Limb (tissue), 2 donors: Measurements from ENCODE around the gene FOLR1.
A peak's percentile ranks its signal among the peaks of the same experiment; 100 is the strongest.

Experiments
- DNase-seq, 2 donors: peaks; one replicate each; pipeline ENCODE4 v3.0.0-alpha.2; 2016; ENCODE audit errors: extremely low spot score in 2 of 2

FOLR1 gene

DNA sequence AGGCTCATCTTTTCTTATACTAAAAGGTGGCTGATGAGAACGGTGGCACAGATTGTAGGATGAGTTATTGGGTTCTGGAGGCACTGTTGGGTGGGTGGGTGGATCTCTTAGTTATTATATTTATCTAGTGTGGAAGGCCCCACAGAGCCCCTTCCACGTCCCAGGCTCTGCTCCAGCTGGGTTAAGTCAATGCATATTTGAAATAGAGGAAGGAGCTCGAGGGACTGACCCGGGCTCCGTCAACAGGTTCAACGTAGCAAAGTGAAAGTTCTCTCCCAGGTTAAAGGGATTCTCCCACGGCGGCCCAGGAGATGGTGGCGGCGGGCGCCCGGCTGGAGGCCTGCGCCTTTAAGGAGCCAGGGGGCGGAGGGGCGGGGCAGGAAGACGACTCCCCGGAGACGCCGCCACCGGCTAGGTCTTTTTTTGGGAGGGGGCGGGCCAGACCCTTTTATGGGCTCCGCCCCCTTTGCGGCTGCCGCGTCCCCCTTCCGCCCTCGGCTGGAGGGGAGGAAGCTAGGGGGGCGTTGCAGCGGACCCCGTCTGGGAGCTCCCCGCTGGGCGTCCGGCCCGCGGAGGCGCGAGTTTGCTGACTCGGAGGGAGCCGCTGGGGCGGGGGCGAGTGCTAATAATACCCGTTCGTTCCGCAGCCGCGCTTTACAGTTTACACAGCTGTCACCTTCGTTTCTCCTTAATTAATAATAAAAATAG lies 31.1 kb downstream of the FOLR1 start:
- DNase-seq = peak; percentile 94

DNA sequence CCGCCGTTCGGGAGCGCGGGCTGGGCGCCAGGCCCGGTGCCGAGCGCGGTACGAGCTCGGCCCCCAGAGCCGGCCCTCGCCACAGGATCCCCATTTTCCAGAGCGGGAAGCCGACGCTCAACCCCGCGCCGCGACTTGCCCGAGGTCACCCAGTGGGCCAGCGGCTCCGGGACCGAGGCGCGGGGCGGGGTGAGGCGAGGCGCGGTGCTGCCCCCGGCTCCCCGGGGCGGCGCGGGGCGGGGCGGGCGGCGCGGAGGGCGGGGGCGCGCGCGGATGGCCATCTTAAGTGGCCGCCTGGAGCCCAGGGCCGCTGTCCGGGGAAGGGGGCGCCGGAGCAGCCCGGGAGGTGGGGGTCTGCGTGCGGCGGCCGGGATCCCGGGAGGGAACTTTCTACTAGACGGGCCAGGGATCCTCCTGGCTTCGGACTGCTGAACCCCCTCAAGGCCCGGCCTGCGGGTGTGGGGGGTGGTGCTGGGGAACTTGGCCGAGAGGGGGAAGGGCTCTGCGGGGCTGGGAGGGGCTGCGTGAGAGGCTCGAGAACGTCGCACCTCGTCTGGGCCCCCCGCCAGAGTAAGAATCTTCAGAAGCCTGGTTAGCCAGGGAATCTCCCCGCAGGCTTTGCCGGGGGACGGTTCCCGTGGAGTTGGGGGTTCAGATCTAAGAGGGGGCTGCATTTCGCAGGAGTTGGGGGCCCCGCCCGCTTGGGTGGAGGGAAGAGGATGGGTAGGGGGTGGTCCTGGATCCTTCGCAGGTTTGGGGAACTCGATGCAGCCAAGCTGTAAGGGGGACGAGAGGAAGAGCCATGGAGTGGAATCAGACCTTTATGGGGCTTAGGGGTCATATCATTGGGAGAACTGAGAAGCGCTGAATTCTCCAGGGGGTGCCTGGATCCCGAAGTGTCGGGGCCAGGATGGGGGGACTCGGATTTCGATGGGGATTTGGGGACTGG lies 31.9 kb downstream of the FOLR1 start:
- DNase-seq = peak; percentile 67 to 88

DNA sequence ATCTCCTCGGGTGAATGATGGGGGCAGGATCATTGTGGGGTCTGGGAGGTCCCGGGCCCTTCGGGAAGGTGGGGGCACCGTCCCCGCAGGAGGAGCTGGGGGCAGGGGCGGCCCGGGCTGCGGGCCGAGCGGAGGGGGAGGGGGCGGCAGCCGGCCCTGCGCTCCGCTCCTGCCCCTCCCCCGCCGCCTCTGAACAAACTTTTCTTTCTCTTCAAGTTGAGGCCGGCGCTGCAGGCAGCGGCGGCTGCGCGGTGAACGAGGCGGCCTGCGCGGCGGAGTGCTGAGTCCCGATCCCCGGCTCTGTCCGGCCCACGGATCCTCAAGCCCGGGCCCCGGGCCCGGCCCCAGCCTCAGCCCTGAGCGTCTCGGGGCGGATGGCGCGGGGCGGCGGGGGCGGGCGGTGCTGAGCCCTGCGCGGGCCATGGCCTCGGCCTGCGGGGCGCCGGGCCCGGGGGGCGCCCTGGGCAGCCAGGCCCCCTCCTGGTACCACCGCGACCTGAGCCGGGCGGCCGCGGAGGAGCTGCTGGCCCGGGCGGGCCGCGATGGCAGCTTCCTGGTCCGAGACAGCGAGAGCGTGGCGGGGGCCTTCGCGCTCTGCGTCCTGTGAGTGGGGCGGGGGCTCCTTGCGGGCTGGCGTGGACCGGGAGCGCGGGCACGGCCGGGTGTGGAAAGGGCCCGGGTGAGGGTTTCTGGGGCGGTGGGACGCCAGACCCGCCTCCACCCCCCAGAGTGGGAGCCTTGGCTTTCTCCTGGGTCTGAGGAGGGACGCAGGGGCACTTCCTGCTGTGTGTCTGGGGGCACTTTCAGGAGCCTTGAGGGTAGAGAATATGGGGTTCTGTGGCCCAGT lies 32.8 kb downstream of the FOLR1 start, which contains the start of gene INPPL1:
Gene INPPL1, plus strand, starts transcription at position 204 of the 847 bp plus-strand sequence. Its CDS starts 218 bp downstream, at position 422.
- peak in 1 of 2 donors; percentile 78 for DNase-seq

DNA sequence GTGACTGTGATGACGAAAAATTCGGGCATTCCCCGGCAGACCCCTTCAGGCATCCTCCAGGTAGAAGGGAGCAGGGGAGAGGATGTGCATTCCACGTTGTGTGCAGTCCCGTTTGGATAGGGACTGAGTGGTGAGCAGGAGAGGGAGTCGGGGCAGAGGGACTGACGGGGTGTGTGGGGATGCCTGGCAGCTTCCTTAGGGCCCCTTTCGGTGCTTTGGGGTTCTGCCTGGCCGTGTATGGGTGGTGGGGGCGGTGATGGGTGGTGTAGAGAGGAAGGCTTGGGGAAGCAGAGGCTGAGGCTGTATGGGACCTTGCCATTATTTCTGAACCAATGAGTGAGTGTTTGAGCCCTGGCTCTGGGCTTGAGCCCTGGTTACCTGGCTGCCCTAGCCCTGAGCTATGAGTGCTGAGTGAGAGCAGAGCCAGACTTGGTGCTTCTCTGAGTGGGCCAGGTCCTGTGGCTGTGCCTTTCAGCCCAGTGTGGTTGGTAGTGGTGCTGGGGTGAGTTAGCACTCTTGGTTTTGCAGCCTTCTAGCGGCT lies 33.5 kb downstream of the FOLR1 start:
- no peak for DNase-seq

DNA sequence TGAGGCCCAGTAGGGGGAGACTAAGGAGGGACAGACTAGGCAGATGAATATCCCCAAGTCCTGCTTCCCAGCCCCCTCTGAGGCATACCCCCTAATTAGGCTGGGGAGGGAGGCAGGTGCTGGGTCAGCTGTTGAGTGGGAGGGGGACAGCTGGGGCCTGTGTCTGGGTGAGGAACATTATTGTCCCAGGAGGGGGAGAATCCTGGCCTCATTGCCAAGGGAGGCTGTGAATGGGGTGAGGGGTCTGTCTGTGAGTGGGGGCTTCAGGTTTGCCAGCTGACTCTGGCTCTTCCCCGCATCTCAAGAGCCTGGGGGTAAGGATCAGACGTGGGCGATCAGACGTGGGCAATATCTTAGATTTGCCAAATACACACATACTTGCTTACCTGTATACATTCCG lies 34.8 kb downstream of the FOLR1 start:
- peak in 1 of 2 donors; percentile 48 for DNase-seq

DNA sequence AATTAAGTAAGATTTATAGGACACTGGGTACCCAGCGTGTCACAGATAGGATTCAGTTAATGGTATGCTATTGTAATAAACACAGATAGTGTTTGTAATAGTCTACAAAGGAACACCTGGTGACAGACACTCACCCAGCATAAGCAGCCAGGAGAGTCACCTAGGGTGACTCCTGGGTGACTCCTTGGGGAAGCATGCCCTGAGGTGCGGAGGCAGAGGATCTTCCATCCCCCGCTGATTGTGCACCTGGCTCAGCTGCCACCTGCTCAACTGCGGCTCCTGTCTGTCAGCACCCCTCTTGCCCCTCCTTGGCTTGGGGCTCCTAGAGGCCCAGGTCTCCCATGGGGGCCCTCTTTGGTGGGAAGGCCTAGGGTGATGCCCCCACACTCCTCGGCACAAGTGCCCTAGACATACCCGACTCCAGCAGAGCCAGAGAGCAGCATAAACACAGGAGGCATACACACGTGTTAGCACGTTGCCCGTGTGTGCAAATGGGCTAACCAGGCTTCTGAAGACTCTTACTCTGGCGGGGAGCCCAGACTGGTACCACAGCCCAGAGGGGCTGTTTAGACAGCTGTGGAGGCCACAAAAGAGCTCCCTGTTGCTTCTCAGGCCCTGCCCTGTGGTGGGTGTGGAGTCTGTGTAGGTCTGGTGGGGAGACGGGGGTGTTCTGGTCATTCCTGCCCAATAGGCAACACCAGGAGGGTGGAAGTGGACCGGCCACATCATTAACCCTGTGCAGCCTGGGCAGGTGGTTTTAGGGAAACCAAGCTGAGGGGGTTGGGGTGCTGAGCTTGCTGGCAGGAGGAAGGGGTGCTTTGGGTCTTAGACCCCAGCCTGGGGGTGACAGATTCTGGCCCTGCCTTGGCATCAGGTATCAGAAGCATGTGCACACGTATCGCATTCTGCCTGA lies 35.6 kb downstream of the FOLR1 start:
- peak in 1 of 2 donors; percentile 67 for DNase-seq

DNA sequence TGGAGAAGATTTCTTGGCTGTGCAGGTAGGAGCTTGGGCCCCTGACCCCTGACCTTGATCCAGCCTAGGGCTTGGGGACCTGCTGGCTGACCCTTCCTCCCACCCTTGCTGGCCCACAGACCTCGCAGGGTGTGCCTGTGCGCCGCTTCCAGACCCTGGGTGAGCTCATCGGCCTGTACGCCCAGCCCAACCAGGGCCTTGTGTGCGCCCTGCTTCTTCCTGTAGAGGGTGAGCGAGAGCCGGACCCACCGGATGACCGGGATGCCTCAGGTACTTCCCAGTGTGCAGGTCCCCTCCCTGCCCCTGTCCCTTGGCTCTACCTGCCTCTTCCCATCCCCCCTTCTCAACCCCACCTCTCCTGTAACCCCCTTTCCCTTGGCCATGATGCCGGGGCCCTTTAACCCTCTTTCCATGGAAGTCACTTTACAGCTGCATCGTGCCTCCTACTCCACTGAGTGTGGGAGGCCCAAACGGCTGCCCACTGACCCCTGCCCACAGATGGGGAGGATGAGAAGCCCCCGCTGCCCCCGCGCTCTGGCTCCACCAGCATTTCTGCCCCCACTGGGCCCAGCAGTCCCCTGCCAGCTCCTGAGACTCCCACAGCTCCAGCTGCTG lies 36.4 kb downstream of the FOLR1 start:
- no peak for DNase-seq

DNA sequence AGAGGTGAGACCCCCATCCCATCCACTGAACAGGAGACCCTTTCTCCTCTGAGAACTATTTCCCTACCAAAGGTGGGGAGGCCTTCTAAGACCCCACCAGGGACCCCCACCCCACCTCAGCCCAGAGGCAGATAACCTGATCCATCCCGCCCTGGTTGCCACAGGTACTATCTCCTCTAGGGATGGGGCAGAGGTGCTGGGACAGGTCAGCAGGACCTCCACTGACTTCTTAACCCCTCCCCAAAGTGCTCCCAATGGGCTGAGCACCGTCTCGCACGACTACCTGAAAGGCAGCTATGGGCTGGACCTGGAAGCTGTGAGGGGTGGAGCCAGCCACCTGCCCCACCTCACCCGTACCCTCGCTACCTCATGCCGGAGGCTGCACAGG lies 36.9 kb downstream of the FOLR1 start:
- DNase-seq = no peak

DNA sequence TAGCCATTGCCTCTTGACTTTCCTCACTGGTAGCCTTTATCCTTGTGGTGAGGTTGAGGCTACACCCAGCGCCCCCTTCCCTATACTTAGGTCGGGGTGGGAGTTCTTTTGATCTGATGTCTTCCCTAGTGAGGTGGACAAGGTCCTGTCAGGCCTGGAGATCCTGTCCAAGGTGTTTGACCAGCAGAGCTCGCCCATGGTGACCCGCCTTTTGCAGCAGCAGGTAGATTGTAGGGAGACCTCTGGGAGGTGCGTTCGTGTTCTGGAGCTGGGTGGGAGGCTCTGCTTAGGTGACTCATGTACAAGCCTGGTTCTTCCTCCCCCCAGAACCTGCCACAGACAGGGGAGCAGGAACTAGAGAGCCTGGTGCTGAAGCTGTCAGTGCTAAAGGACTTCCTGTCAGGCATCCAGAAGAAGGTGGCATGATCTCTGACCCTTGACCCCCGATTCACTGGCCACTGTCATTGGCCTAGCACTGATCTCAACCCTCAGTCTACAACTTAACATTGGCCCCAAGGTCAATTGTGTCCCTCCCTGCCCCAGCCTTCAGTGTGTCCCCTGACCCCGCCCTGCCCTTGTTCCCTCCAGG lies 37.5 kb downstream of the FOLR1 start:
- no peak for DNase-seq

DNA sequence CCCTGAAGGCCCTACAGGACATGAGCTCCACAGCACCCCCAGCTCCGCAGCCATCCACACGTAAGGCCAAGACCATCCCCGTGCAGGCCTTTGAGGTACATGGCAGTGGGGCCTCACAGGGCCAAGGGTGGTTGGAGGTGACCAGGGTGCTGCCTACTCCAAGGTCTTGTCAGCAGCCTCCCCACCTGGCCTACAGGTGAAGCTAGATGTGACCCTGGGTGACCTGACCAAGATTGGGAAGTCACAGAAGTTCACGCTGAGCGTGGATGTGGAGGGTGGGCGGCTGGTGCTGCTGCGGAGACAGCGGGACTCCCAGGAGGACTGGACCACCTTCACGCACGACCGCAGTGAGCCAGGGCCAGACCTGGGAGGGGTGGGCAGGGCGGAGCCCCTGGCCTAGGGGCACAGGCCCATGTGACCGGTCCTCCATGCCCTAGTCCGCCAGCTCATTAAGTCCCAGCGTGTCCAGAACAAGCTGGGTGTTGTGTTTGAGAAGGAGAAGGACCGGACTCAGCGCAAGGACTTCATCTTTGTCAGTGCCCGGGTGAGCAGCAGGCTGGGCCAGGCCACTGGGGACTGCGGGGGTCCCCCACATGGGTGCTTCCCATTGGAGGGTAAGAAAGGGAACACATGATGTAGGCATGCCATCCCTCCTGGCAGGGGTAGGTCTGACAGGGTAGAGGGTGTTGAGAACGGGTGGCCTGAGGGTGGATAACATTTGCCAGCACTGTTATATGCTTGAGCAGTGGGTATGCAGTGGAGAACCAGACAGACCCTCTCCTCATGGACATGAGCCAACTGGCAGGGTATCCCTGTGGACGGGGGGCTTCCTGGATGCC lies 38.2 kb downstream of the FOLR1 start:
- no peak for DNase-seq

DNA sequence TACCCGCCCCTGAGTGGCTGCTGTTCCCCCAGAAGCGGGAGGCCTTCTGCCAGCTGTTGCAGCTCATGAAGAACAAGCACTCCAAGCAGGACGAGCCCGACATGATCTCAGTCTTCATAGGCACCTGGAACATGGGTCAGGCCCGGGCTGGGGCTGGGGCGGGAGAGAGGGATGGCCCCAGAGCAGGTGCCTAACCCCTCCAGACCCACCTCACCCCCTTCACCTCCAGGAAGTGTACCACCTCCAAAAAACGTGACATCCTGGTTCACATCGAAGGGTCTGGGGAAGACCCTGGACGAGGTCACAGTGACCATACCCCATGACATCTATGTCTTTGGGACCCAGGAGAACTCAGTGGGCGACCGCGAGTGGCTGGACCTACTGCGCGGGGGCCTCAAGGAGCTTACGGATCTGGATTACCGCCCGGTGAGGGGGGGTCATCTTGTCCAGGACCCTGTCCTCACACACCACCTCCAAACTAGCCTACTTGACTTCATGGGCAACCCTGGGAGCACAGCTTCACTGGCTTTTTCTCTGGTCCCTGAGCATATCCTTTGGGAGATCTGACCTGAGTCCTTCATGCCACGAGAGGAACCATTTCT lies 38.9 kb downstream of the FOLR1 start:
- DNase-seq = no peak

DNA sequence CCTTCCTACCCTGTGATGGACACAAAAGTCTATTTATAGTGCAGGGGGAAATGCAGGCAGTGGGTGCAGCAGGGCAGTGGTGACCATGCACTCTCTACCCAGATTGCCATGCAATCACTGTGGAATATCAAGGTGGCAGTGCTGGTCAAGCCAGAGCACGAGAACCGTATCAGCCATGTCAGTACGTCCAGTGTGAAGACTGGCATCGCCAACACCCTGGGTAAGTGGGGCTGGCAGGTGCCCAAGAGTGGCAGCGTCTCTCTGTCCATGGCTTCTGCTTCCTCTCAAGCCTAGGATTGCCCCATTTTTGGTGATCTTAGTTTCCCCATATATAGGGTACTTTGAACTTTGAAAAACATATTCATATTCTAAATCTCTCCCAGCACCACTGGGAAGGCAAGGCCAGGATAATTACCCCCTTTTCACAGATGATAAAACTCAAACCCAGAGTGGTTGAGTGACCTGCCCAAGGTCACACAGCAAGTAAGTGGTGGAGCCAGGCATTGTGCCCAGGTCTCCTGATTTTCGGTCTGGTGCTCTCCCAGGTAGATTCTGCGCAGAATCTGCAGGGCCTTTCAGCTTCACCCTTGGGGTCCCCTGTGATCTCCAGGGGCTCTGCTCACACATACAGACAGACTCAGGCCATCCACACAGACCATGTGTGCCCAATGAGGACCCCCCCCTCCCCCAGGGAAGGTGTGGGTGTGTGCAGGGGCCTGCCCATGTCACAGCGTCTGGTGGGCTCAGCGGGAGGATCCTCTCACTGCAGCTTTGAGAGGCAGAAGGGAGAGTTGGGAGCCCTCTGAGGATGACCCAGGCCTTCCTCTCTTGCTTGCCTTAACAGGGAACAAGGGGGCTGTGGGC lies 39.7 kb downstream of the FOLR1 start:
- DNase-seq = no peak

DNA sequence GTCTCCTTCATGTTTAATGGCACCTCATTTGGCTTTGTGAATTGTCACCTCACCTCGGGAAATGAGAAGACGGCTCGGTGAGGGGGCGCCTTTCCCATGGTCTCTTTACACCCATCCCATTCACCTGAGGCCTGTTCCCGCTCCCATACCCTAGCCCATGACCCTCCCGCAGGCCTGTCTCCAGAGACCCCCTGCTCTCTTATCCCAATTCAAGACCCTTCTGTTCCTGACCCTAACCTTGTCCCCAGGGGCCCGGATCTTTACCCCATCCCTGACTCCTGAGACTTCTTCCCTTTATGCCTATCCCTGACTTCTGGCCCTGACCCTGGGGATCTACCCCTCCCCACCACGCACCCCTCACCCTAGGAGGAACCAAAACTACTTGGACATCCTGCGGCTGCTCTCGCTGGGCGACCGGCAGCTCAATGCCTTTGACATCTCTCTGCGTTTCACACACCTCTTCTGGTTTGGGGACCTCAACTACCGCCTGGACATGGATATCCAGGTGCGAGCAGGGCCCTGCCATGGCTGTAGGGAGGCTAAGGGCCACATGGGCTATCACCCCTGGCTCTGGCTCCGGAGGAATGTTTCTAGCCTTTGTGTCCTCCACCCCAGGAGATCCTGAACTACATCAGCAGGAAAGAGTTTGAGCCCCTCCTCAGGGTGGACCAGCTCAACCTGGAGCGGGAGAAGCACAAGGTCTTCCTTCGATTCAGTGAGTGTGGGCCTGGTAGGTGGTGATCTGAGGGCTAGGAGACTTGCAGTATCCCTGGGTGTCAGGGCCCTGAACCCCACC lies 40.5 kb downstream of the FOLR1 start:
- DNase-seq = no peak

DNA sequence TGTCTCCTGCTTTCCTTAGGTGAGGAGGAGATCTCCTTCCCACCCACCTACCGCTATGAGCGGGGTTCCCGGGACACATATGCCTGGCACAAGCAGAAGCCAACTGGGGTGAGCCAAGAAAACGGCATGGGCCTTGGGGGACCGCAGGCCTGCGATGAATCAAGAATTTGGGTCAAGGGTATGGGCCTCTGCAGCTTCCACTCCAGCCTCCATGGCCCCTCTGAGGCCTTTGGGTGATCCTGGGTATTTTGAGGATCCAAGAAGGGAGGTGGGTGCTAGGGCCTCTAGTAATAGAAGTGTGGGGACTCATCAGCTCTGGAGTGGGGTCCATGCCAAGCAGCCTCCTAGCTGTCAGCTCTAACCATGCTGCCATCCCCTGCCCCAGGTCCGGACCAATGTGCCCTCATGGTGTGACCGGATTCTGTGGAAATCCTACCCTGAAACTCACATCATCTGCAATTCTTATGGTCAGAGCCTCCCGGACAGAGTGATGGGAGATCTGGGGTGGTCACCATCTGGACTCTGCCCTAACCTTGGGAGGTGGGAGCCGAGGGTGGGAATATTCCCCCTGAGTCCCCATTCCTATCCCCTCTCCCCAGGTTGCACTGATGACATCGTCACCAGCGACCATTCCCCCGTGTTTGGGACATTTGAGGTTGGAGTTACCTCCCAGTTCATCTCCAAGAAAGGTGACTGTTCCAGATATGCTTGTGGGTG lies 41.3 kb downstream of the FOLR1 start:
- DNase-seq = no peak

DNA sequence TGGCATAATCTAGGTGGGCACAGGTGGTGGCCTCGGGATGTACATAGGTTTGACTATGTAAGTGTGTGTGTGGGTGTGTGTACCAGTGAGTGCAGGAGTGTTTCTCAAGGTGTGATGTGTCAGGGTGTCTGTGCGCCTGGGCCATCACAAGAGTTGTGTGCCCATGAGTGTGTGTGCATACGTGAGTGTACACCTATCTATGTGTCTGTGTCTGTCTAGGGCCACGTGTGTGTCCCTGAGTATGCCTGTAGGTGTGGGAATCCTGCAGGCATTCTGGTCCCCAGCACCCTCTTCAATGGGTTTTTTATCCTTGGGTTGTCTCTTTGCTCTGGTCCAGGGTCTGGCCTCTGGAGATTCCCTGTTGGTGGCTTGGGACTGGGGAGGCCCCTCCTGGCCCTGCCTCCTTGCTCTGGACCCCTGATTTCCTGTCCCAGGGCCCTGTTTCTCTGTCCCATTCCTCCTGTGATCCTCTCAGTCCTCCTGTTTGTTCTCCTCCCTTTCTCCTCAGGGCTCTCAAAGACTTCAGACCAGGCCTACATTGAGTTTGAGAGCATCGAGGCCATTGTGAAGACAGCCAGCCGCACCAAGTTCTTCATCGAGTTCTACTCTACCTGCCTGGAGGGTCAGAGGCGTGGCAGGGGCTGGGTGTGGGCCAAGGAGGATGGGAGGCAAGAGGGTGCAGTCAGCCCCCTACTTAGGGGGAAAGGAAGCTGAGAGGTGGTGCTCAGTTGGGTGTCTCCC lies 42.0 kb downstream of the FOLR1 start:
- no peak for DNase-seq
